Right renal pelvis (tissue), 4 donors: ENCODE data around the gene POU2AF1. TPM values are rescaled to one million over a fixed set of nuclear protein-coding genes. Genes with fewer than 3 reads are reported as not detected.

Experiments used
- DNase-seq, 4 donors: peaks; one replicate each; pipeline ENCODE4 v3.0.0-alpha.2; 2013; ENCODE audit warnings: low read depth in 4 of 4, low spot score in 3 of 4, missing footprints in 1 of 4
- polyA plus RNA-seq, 4 donors: library from polyadenylated mRNA; unstranded; fragments of 120-200 nt; gene quantifications; one replicate each; pipeline ENCODE4 v1.2.1, GENCODE V29; 2013; ENCODE audit not compliant: insufficient read length in 4 of 4

POU2AF1 gene
- polyA plus RNA-seq, 4 donors, result 0.58 to 1.0 (median 0.60) TPM

- DNase-seq, result no peak
These were observed 15.1 kb downstream of the POU2AF1 start for GRCh38 chr11:111363985-111364384.

DNA sequence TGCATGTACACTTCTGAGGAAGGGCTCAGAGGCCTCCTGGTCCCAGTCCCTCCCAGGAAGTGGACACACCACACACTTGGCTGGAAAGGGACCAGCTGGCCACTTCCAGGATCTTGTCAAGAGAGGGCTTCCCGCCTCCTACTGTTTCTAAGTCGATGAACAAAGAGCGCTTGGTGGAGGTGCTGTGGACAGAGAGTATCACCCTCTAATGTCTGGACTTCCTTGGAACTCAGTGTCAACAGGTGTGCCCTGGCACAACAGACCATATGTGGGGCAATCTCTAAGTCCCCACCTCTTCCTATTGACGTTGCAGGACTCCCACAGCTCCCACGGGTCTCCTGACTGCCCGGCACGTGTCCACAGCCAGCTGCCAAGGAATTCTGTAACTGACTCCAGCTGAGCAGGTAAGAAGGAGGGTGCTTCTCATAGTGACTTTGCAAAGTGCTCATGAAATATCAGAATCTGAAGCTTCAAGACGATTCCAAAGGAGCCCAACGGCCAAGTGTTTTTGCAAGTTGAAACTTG lies 16.1 kb downstream of the POU2AF1 start:
- no peak for DNase-seq

DNA sequence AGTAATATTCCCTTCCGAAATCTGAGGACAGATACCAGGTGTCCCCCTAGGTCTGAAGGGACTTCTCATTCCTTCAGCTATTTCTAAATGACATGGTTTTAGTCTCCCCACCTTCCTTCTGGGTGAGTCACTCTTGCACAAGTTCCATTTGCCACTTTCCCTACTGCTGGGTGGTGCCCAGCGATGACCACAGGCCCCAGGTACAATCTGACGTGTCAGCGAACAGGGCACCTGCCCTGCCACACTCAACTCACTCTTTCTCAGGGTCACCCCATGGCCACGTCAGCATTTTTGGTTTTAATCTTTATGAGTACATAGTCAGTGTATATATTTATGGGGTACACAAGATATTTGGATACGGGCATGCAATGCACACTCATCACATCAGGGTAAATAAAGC lies 17.2 kb downstream of the POU2AF1 start:
- no peak for DNase-seq

- DNase-seq, result no peak
These were observed 17.8 kb downstream of the POU2AF1 start for GRCh38 chr11:111361052-111361801.

DNA sequence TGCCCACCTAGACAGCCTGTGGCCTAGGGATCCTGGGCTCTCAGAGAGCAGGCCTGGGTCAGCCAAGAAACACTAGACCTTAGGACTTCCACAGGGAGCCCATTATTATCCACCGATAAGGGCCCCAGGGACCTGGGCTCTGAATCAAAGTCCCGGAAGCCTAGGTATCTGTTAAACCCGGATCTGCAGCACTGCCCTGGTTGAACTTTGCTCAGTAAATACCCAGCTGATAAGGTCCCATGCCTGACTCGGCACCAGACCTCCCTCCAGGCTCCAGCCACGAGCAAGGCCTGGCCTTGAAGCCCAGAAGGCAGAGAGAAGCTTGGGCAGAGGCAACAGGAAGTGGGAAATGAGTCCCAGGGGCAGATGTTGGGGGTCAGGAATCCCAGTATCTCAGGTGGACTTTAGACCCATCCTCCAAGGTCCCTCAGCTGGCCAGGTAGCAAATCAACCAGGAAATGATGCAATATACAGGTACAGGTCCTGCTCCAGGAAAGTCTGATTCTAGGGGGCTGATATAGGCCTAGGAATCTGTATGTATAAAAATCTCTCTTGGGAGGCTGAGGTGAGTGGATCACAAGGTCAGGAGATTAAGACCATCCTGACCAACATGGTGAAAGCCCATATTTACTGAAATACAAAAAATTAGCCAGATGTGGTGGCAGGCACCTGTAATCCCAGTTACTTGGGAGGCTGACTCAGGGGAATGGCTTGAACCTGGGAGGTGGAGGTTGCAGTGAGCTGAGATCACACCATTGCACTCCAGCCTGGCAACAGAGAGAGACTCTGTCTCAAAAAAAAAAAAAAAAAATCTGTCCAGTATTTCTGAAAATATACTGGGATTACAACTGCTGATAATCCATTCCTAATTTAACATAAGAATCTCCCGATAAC lies 18.7 kb downstream of the POU2AF1 start:
- DNase-seq, result no peak

GRCh38 chr11:111359223-111360149 lies 19.6 kb downstream of the POU2AF1 start:
- no peak for DNase-seq

- DNase-seq, result no peak
These were observed 20.8 kb downstream of the POU2AF1 start for GRCh38 chr11:111358038-111359001.

- DNase-seq, result no peak
These were observed 21.7 kb downstream of the POU2AF1 start for GRCh38 chr11:111357150-111358037.

DNA sequence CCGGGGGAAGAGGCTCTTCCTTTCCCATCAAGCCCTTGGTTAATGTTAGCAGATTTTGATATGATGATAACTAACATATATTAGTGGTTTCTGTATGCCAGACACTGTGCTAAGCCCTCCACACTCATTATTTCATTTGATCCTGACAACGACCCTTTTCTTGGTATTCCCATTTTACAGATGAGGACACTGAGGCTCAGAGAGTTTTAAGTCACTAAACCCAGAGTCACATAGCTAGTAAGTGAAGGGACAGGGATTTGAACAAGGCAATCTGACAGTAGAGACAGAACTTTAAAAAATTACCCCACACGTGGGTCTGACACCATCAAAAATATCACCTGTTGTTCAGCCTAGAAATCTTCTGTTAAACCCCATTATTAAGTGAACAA lies 22.4 kb downstream of the POU2AF1 start:
- DNase-seq, result no peak

DNA sequence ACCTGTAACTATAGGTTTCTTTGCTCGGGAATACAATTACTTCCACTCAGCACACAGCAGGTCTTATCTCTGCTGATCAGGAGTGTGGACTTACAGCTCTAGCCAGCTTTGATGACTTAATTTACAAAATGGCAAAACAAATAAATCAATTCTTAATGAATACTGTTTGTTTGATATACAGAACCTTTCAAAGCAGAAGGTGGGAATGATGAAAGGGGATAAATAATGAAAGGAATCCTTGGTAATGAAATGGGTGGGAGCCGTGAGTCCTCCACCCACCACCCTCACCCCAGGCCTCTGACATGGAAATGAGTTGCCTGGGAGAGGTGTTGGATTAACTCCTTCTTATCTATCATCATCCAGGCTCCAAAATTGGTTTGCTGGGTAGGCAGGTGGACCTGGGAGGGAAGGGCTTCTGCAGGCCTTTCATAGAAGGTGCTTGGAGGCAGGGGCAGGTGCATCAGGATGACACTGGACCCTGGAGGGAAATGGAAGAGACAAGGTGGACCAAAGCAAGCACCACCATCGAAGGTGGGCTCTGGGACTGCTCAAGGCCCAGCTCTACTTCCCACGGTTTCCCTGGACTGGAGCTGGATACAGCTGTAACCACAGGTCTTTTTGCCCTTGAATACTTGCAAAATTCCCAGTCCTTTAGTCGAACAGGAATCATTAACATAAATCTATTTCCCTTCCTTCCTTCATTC lies 23.0 kb downstream of the POU2AF1 start:
- no peak for DNase-seq

DNA sequence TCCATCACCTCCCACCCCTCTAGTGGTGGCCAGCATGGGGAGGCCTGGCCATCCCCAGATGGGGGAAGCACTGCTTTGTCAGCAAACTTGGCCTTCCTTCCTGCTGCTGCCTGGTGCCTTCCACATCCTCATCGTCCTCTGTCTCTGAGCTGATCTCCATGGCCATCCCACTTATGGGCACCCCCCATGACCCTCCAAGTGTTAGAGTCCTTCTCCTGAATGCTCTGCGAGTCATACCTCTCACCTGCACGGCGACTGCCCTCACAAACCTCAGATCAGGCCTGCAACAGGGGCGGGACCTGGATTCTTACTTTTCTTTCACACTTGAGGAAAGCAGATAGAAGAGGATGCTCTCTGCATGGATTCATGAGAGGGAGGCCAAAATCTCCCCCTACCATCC lies 24.0 kb downstream of the POU2AF1 start:
- DNase-seq, result no peak

- no peak for DNase-seq
These were observed 24.5 kb downstream of the POU2AF1 start for GRCh38 chr11:111354601-111354891.

DNA sequence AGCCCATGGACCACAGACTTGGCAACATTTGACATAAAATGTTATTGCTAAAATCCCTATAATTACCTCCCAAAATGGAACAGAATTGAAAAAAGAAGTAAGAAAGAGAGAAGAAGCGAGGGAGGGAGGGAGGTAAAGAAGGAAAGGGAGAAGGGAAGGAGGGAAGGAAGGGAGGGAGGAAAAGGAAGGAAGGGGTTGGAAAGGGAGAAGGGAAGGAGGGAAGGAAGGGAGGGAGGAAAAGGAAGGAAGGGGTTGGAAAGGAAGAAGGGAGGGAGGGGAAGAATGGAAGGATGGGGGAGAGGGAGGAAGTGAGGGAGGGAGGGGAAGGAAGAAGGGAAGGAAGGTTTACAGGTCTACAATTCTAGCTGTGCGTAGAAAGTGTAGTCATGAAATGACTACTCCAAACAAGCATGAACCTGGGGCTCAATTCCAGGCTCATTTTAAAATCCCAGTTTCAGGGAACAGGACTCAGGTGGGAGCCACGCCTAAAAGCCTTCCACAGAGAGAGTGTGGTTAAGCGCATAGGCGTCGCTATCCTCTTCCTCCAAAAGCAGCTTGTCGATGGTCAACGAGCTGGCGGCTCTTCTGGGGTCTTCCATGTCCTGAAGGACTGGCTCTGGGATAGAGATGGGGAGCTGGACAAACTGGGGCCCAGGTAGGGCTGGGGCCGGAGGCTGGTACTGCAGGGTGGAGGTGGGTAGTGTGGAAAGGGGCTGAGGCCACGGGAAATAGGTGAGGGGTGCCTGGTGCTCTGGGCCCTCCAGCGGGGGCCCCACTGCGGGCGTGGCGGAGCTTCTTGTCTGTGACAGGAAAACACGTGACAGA lies 25.1 kb downstream of the POU2AF1 start:
- DNase-seq, result no peak

- no peak for DNase-seq
These were observed 26.0 kb downstream of the POU2AF1 start for GRCh38 chr11:111352935-111353710.

GRCh38 chr11:111352231-111352746 lies 26.8 kb downstream of the POU2AF1 start:
- DNase-seq, result no peak
